HepG2 (cell line): ENCODE measurements around the gene MRGPRF. TPM values are rescaled to one million over a fixed set of nuclear protein-coding genes. Genes with fewer than 3 reads are reported as not detected.

Experiments
- ARHGAP35 ChIP-seq: sonication (generic); formaldehyde crosslinking; IDR thresholded peaks from 2 replicates; pipeline ENCODE4 v1.9.0; 2022; ENCODE audit warnings: mild to moderate bottlenecking, inconsistent platforms, moderate library complexity, missing genetic modification reagents, borderline replicate concordance
- ETV5 ChIP-seq: IDR thresholded peaks from 2 replicates; pipeline ENCODE4 v1.6.1; 2018; ENCODE audit warnings: missing biosample characterization, missing genetic modification reagents, inconsistent platforms, borderline replicate concordance
- FOXO1 ChIP-seq: sonication (generic); formaldehyde crosslinking; IDR thresholded peaks from 2 replicates; pipeline ENCODE4 v1.4.0; 2020; ENCODE audit warnings: missing genetic modification reagents
- GATAD2A ChIP-seq: IDR thresholded peaks from 2 replicates; pipeline ENCODE4 v1.6.1; 2016
- HNRNPUL1 ChIP-seq: fragments of 200-400 bp; formaldehyde crosslinking; IDR thresholded peaks from 2 replicates; pipeline ENCODE4 v1.6.1; 2017; ENCODE audit warnings: low read depth, mild to moderate bottlenecking, low read length, moderate library complexity
- KAT8 ChIP-seq: IDR thresholded peaks from 2 replicates; pipeline ENCODE4 v1.6.1; 2016; ENCODE audit warnings: missing genetic modification reagents, missing compliant biosample characterization
- RFXANK ChIP-seq: IDR thresholded peaks from 2 replicates; pipeline ENCODE4 v1.6.1; 2016
- ZBTB3 ChIP-seq: sonication (generic); formaldehyde crosslinking; IDR thresholded peaks from 2 replicates; pipeline ENCODE4 v1.4.0; 2020; ENCODE audit warnings: low read depth, mild to moderate bottlenecking, moderate library complexity, missing genetic modification reagents, borderline replicate concordance
- ZFYVE20 ChIP-seq: sonication (generic); formaldehyde crosslinking; IDR thresholded peaks from 2 replicates; pipeline ENCODE4 v1.8.0; 2023; ENCODE audit warnings: low read depth, mild to moderate bottlenecking, moderate library complexity, missing genetic modification reagents, borderline replicate concordance
- ZKSCAN5 ChIP-seq: sonication (generic); formaldehyde crosslinking; IDR thresholded peaks from 2 replicates; pipeline ENCODE4 v1.5.1; 2020; ENCODE audit warnings: mild to moderate bottlenecking, missing genetic modification reagents
- ZMYM4 ChIP-seq: sonication (generic); formaldehyde crosslinking; IDR thresholded peaks from 2 replicates; pipeline ENCODE4 v1.8.1; 2023; ENCODE audit warnings: mild to moderate bottlenecking, missing genetic modification reagents
- ZNF674 ChIP-seq: sonication (generic); formaldehyde crosslinking; IDR thresholded peaks from 2 replicates; pipeline ENCODE4 v1.5.0; 2020; ENCODE audit warnings: low read depth, mild to moderate bottlenecking, missing genetic modification reagents
- ZNF879 ChIP-seq: sonication (generic); formaldehyde crosslinking; IDR thresholded peaks from 2 replicates; pipeline ENCODE4 v1.8.1; 2023; ENCODE audit warnings: missing genetic modification reagents
- polyA plus RNA-seq, 8 experiments: library from polyadenylated mRNA; depleted of rRNA in 3 of 8; stranded (reverse) in 7 of 8; unstranded in 1 of 8; fragments of >200 nt; fragmentation: Illumina TruSeq in 4 of 8; extraction: Trizol in 4 of 8; gene quantifications; 2 replicates each; pipeline versions ENCODE4 v1.2.1 to v1.2.3, GENCODE V29; 2011 to 2016; ENCODE audit warnings: low read depth in 4 of 8, missing spikeins in 1 of 8, mixed read lengths in 1 of 8; ENCODE audit not compliant: insufficient read depth in 1 of 8
- total RNA-seq, 5 experiments: library from RNA; depleted of rRNA; stranded (reverse); fragments of >200 nt; fragmentation: Illumina TruSeq; extraction: Trizol; gene quantifications; 2 replicates each; pipeline ENCODE4 v1.2.3, GENCODE V29; 2016; ENCODE audit warnings: low read depth in 1 of 5
- TF ChIP-seq, protein P1 (sequence below): sonication (generic); formaldehyde crosslinking; IDR thresholded peaks from 2 replicates; pipeline ENCODE4 v1.4.0; 2020; ENCODE audit warnings: missing genetic modification reagents, mild to moderate bottlenecking, borderline replicate concordance
- TF ChIP-seq, protein P2 (sequence below): sonication (generic); formaldehyde crosslinking; IDR thresholded peaks from 2 replicates; pipeline ENCODE4 v1.5.0; 2020; ENCODE audit warnings: mild to moderate bottlenecking, missing genetic modification reagents, borderline replicate concordance
- TF ChIP-seq, protein P3 (sequence below), 2 experiments: fragments of 450-650 bp in 1 of 2; sonication (generic) in 1 of 2; formaldehyde crosslinking in 1 of 2; IDR thresholded peaks; 2 replicates each; pipeline versions ENCODE4 v1.6.1 to v1.8.0; 2016 to 2022; ENCODE audit warnings: antibody characterized with exemption in 1 of 2, mild to moderate bottlenecking in 1 of 2, missing genetic modification reagents in 1 of 2
- TF ChIP-seq, protein P4 (sequence below): IDR thresholded peaks from 2 replicates; pipeline ENCODE4 v1.6.1; 2016; ENCODE audit warnings: low read depth, borderline replicate concordance

The MRGPRF gene
- total and polyA plus RNA-seq, 2 of the 13 experiments (the other 11 are each of a cell fraction or from before 2014, with no cell fraction given) = not detected

DNA sequence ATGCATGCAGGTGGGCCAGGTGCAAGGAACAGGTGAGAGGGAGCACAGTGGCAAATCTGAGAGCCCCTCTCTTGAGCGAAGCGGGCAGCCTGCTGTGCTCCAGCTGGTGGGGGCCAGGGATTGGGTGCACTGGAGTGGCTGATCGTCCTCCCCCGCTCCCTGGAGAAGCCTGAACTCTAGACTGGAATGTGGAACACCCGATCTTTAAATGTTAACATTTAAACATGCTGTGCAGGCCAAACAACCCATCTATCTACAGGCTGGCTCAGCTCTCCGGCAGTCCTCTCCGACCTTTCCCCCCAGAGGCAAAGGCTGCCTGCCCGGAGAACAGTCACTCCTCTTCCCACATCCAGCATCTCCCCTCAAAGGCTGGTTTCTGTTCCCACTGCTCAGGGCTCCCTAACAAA, 5.1 kb downstream of the MRGPRF start (continued):
- TF ChIP-seq, protein P1, sequence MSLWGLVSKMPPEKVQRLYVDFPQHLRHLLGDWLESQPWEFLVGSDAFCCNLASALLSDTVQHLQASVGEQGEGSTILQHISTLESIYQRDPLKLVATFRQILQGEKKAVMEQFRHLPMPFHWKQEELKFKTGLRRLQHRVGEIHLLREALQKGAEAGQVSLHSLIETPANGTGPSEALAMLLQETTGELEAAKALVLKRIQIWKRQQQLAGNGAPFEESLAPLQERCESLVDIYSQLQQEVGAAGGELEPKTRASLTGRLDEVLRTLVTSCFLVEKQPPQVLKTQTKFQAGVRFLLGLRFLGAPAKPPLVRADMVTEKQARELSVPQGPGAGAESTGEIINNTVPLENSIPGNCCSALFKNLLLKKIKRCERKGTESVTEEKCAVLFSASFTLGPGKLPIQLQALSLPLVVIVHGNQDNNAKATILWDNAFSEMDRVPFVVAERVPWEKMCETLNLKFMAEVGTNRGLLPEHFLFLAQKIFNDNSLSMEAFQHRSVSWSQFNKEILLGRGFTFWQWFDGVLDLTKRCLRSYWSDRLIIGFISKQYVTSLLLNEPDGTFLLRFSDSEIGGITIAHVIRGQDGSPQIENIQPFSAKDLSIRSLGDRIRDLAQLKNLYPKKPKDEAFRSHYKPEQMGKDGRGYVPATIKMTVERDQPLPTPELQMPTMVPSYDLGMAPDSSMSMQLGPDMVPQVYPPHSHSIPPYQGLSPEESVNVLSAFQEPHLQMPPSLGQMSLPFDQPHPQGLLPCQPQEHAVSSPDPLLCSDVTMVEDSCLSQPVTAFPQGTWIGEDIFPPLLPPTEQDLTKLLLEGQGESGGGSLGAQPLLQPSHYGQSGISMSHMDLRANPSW (CRISPR knock-in tag) = no peak
- TF ChIP-seq ZNF879 (no peak), ZFYVE20 (CRISPR knock-in tag) (no peak), RFXANK (CRISPR knock-in tag) (no peak), KAT8 (CRISPR knock-in tag) (no peak), HNRNPUL1 (no peak), ARHGAP35 (CRISPR knock-in tag) (no peak), ZMYM4 (CRISPR knock-in tag) (no peak), FOXO1 (CRISPR knock-in tag) (no peak), GATAD2A (CRISPR knock-in tag) (no peak), ETV5 (CRISPR knock-in tag) (no peak), ZBTB3 (CRISPR knock-in tag) (no peak), ZKSCAN5 (no peak), ZNF674 (no peak)
- TF ChIP-seq, protein P2, sequence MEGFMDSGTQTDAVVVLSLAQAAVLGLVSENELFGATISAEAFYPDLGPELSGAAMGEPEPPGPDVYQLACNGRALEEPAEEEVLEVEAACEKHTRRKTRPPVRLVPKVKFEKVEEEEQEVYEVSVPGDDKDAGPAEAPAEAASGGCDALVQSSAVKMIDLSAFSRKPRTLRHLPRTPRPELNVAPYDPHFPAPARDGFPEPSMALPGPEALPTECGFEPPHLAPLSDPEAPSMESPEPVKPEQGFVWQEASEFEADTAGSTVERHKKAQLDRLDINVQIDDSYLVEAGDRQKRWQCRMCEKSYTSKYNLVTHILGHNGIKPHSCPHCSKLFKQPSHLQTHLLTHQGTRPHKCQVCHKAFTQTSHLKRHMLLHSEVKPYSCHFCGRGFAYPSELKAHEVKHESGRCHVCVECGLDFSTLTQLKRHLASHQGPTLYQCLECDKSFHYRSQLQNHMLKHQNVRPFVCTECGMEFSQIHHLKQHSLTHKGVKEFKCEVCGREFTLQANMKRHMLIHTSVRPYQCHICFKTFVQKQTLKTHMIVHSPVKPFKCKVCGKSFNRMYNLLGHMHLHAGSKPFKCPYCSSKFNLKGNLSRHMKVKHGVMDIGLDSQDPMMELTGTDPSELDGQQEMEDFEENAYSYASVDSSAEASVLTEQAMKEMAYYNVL (CRISPR knock-in tag) = no peak
- TF ChIP-seq, protein P3, sequence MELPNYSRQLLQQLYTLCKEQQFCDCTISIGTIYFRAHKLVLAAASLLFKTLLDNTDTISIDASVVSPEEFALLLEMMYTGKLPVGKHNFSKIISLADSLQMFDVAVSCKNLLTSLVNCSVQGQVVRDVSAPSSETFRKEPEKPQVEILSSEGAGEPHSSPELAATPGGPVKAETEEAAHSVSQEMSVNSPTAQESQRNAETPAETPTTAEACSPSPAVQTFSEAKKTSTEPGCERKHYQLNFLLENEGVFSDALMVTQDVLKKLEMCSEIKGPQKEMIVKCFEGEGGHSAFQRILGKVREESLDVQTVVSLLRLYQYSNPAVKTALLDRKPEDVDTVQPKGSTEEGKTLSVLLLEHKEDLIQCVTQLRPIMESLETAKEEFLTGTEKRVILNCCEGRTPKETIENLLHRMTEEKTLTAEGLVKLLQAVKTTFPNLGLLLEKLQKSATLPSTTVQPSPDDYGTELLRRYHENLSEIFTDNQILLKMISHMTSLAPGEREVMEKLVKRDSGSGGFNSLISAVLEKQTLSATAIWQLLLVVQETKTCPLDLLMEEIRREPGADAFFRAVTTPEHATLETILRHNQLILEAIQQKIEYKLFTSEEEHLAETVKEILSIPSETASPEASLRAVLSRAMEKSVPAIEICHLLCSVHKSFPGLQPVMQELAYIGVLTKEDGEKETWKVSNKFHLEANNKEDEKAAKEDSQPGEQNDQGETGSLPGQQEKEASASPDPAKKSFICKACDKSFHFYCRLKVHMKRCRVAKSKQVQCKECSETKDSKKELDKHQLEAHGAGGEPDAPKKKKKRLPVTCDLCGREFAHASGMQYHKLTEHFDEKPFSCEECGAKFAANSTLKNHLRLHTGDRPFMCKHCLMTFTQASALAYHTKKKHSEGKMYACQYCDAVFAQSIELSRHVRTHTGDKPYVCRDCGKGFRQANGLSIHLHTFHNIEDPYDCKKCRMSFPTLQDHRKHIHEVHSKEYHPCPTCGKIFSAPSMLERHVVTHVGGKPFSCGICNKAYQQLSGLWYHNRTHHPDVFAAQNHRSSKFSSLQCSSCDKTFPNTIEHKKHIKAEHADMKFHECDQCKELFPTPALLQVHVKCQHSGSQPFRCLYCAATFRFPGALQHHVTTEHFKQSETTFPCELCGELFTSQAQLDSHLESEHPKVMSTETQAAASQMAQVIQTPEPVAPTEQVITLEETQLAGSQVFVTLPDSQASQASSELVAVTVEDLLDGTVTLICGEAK (IDR thresholded peaks at IDR 0.05) = no peak
- TF ChIP-seq, protein P3 (CRISPR knock-in tag; IDR thresholded peaks at IDR 0.05) = no peak
- TF ChIP-seq, protein P4, sequence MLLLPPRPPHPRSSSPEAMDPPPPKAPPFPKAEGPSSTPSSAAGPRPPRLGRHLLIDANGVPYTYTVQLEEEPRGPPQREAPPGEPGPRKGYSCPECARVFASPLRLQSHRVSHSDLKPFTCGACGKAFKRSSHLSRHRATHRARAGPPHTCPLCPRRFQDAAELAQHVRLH (CRISPR knock-in tag) = no peak
